Measurements from ENCODE around the gene CD74. TPM values are rescaled to one million over a fixed set of nuclear protein-coding genes. Genes with fewer than 3 reads are reported as not detected.

Gene CD74
- 19.5 and 19.9 TPM in 2 replicates for total RNA-seq (2021)
- long read RNA-seq, transcript CD74-201 (9 exons, 981 nt) = minor isoform, 5 of 59 reads
- long read RNA-seq, transcript CD74-202 (8 exons, 1,449 nt) = major isoform, 50 of 59 reads
- long read RNA-seq, partial matches to known transcripts = 3 of 59 reads
- long read RNA-seq, other reads (novel, unspliced or antisense) = 1 of 59 reads

- H3K14ac ChIP-seq (ENCODE audit: insufficient read depth, low read length) = no peak within 1 kb of the TSS
- H3K79me2 ChIP-seq (ENCODE audit: insufficient read depth, low read length) = no peaks in the 10 kb centered on the region
- Mint-ChIP-seq H3K9me3 (no peaks in the 10 kb centered on the region; a peak in 1 of 5 replicates), H3K27ac (peak within 1 kb of the TSS; percentile 23 to 93 (median 85); a peak in 6 of 7 replicates), H3K4me1 (peaks cover 36 to 44% of the 10 kb centered on the region in 2 experiments), H3K36me3 (ENCODE audit: insufficient read depth in 1 of 3, low read depth in 3 of 3) (no peaks in the 10 kb centered on the region; a peak in 1 of 7 replicates), H3K4me3 (peak within 1 kb of the TSS; percentile 61 to 76), H3K27me3 (ENCODE audit: low read depth) (no peaks in the 10 kb centered on the region; the same call in none of the 2 replicates)
- no peaks in the 10 kb centered on the region for H4K20me1 ChIP-seq (ENCODE audit: control insufficient read depth, insufficient read depth, insufficient read length)
- H3K56ac ChIP-seq (ENCODE audit: insufficient read length, low read depth, low read length) = no peak within 1 kb of the TSS
- no CpG with 5 or more reads among the region's 20 CpGs for WGBS (ENCODE audit: extremely low coverage, insufficient read length, low lambda C conversion rate)
- no peak within 1 kb of the TSS for H3K23ac ChIP-seq (ENCODE audit: insufficient read length, low read depth, low read length)
- no peak within 1 kb of the TSS for H2BK5ac ChIP-seq (ENCODE audit: insufficient read length, low read length)
- no peak within 1 kb of the TSS for H3K9ac ChIP-seq (ENCODE audit: extremely low read depth, insufficient read length, low read length)
- H3K27ac ChIP-seq (ENCODE audit: insufficient read length, low read depth, low read length) = no peak within 1 kb of the TSS
- no peaks in the 10 kb centered on the region for H3K9me3 ChIP-seq (ENCODE audit: control insufficient read depth, low read depth, low read length)
- H3T11ph ChIP-seq (ENCODE audit: low read length) = no peak within 1 kb of the TSS
- H2AFZ ChIP-seq (ENCODE audit: low read length) = peak within 1 kb of the TSS; percentile 67
- H2BK20ac ChIP-seq (ENCODE audit: low read depth, low read length, poor library complexity, severe bottlenecking) = no peak within 1 kb of the TSS
- no peaks in the 10 kb centered on the region for H3K79me1 ChIP-seq (ENCODE audit: insufficient read depth, low read depth, low read length, poor library complexity, severe bottlenecking)
- H3K4ac ChIP-seq (ENCODE audit: low read depth, low read length) = no peak within 1 kb of the TSS
- H3K18ac ChIP-seq (ENCODE audit: insufficient read length, low read depth, low read length) = peak within 1 kb of the TSS; percentile 83
- DNase-seq = peak; percentile 81
- H2BK120ac ChIP-seq (ENCODE audit: low read depth, low read length, poor library complexity, severe bottlenecking) = no peak within 1 kb of the TSS
- no peak within 1 kb of the TSS for H2AK5ac ChIP-seq (ENCODE audit: insufficient read length, low read length)
- peak within 1 kb of the TSS; percentile 51 for H3K4me2 ChIP-seq (ENCODE audit: insufficient read depth, insufficient read length, low read length)
- peaks cover 4% of the 10 kb centered on the region; the same call in 1 of the 2 replicates for H3K4me1 ChIP-seq (ENCODE audit: insufficient read depth, low read length)
- no peak within 1 kb of the TSS for H4K8ac ChIP-seq (replicated peaks; ENCODE audit: insufficient read length, low read depth, low read length)
- no peaks in the 10 kb centered on the region for H3K27me3 ChIP-seq (ENCODE audit: insufficient read depth, low read length)
- H4K91ac ChIP-seq (ENCODE audit: insufficient read length, low read depth, low read length) = no peak within 1 kb of the TSS
- no peak within 1 kb of the TSS for H2BK15ac ChIP-seq (ENCODE audit: low read depth, low read length)
- TF ChIP-seq, protein P1, sequence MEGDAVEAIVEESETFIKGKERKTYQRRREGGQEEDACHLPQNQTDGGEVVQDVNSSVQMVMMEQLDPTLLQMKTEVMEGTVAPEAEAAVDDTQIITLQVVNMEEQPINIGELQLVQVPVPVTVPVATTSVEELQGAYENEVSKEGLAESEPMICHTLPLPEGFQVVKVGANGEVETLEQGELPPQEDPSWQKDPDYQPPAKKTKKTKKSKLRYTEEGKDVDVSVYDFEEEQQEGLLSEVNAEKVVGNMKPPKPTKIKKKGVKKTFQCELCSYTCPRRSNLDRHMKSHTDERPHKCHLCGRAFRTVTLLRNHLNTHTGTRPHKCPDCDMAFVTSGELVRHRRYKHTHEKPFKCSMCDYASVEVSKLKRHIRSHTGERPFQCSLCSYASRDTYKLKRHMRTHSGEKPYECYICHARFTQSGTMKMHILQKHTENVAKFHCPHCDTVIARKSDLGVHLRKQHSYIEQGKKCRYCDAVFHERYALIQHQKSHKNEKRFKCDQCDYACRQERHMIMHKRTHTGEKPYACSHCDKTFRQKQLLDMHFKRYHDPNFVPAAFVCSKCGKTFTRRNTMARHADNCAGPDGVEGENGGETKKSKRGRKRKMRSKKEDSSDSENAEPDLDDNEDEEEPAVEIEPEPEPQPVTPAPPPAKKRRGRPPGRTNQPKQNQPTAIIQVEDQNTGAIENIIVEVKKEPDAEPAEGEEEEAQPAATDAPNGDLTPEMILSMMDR (conservative IDR thresholded peaks at IDR 0.05) = no peak
- H4K5ac ChIP-seq (ENCODE audit: insufficient read length, low read depth, low read length) = no peak within 1 kb of the TSS
- no peak within 1 kb of the TSS for H2BK12ac ChIP-seq (ENCODE audit: insufficient read length, low read depth, low read length)
- H3K23me2 ChIP-seq (ENCODE audit: insufficient read length, low read depth, low read length, poor library complexity, severe bottlenecking) = no peaks in the 10 kb centered on the region
Measured at GRCh38 chr5:150412319-150413175, at the start of gene CD74. CD74 (minus strand) TSS chr5:150412910; CDS start chr5:150412749, 161 bp downstream.
